GM23248 (cell line): ENCODE data around the gene POLG2.

Experiments
- EZH2 ChIP-seq: fragments of 200-600 bp; sonication (generic); IDR thresholded peaks from 2 replicates; pipeline ENCODE4 v1.6.1; 2018; ENCODE audit warnings: antibody characterized with exemption, mild to moderate bottlenecking; ENCODE audit not compliant: insufficient read depth, poor library complexity, severe bottlenecking
- EZH2phosphoT487 ChIP-seq: fragments of 200-600 bp; sonication (generic); IDR thresholded peaks from 2 replicates; pipeline ENCODE4 v1.6.1; 2018; ENCODE audit warnings: antibody characterized with exemption, moderate library complexity, mild to moderate bottlenecking, low read depth; ENCODE audit not compliant: insufficient read depth

GRCh38 chr17:64491034-64491860 lies 5.6 kb downstream of the POLG2 start:
- TF ChIP-seq EZH2phosphoT487 (no peak), EZH2 (no peak)
